AG09309 (cell line): Measurements from ENCODE around the gene C17orf58.
"Not testable (repeated sequence)": the region's sequence is repeated elsewhere in the genome, so short reads cannot be mapped to it uniquely, and the experiment has no call there.

Experiments used
- DNase-seq: peaks from one replicate; pipeline ENCODE4 v3.0.0-alpha.2; 2010; ENCODE audit warnings: low read depth
- H3K4me3 ChIP-seq: 2 replicates; pipeline ENCODE4 v1.5.1; 2011; ENCODE audit warnings: mild to moderate bottlenecking, low read depth, low read length, moderate library complexity; ENCODE audit not compliant: control insufficient read depth
- TF ChIP-seq, protein P1 (sequence below): IDR thresholded peaks from 2 replicates; pipeline ENCODE4 v1.5.1; 2011; ENCODE audit warnings: mild to moderate bottlenecking, low read depth, low read length, inconsistent platforms; ENCODE audit not compliant: insufficient read depth, control insufficient read depth; ENCODE audit errors: missing control alignments

C17orf58 gene

DNA sequence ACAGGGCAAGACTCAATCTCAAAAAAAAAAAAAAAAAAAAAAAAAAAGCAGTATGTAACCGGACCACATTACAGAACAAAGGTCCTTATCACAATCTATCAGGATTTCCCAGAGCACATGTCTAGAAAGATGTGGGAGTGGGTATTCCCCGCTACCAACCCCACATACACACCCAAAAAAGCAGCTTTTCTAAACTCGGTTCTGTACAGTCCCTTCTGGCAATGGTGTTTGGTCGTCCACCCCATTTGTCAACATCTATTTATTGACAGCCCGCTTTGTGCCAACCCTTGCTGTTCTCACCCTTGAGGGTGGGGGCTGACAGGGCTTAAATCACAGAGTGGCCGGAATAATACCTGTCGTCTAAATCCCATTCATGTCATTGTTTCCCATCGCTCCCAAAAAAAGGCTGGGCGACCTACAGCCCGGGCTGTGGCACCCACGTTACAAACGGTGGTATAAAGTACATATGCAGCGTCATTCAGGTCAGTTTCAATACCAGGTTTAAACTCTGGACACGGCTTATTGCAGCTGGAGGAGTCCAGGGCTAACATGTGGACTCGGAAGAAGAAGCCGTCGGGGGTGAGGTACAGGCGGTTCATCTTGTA lies 3.6 kb downstream of the C17orf58 start:
- TF ChIP-seq, protein P1, sequence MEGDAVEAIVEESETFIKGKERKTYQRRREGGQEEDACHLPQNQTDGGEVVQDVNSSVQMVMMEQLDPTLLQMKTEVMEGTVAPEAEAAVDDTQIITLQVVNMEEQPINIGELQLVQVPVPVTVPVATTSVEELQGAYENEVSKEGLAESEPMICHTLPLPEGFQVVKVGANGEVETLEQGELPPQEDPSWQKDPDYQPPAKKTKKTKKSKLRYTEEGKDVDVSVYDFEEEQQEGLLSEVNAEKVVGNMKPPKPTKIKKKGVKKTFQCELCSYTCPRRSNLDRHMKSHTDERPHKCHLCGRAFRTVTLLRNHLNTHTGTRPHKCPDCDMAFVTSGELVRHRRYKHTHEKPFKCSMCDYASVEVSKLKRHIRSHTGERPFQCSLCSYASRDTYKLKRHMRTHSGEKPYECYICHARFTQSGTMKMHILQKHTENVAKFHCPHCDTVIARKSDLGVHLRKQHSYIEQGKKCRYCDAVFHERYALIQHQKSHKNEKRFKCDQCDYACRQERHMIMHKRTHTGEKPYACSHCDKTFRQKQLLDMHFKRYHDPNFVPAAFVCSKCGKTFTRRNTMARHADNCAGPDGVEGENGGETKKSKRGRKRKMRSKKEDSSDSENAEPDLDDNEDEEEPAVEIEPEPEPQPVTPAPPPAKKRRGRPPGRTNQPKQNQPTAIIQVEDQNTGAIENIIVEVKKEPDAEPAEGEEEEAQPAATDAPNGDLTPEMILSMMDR, result no peak
- H3K4me3 ChIP-seq, result peak overlapping the region; percentile 57
- DNase-seq, result no peak

DNA sequence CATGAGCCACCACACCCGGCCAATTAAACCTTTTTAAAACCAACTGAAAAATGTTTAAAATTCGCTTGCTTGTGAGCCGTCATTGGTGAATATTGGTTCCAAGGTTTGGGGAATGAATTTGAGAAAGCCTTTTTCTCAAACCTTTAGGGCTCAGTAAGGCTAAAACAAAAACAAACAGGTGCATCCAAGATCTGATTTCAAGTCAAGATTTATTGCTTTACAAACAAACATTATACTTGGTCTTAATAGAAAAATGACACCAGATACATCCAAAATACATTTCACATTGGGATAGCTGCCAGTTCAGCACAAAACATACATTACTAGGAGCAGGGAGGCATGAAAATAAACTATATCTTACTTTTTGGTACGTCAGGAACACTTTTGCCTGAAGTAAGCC lies 5.4 kb downstream of the C17orf58 start:
- DNase-seq, result no peak
- TF ChIP-seq, protein P1, result no peak

DNA sequence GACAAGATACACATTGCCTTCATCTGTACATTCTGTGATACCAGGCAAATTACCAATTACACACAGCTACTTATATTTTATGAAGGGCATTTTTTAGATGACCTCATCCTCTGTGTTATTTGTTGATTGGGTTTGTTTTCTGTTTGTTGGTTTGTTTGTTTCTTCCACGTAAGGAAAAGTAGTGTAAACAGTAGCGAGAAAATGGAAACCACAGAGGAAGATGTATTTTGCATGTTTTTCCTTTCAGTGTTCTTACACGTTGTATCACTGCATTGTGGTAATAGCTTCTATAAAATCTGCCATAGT lies 12.9 kb downstream of the C17orf58 start:
- TF ChIP-seq, protein P1, result no peak
- no peak overlapping the region for H3K4me3 ChIP-seq
- DNase-seq, result no peak

More for the DNA sequence above, 5.4 kb downstream of the C17orf58 start:
- H3K4me3 ChIP-seq, result no peak overlapping the region

DNA sequence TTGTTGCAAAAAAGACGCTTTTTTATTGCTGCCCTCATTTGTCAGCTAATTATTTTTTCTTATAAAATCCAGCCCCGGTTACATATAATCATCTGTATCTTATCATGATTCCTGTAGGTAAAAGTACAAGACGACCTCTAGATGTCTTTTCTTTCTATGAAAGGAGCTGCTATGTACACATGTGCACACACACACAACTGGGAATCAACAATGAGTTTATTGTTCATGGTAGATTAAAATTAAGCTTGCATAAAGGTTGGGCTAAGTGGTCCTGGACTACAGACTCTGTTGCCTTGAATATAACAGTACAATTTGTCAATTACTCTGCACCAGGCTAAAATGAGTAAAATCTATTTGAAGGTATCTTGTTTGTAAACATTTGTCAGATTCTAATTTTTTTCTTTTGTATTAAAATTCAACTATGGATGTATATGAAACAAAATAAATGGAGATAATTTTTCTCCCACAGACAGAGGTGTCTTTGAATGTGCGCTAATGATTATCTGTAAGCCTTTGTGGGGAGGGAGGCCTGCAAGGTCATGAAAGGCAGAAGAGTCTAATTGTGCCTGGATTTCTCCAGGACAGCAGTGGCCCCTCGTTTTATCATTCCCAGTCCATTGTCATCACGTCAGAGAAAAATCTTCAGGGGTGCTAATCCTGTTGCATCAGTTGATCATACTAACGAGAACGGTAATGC lies 13.4 kb downstream of the C17orf58 start:
- TF ChIP-seq, protein P1, result no peak
- no peak for DNase-seq

DNA sequence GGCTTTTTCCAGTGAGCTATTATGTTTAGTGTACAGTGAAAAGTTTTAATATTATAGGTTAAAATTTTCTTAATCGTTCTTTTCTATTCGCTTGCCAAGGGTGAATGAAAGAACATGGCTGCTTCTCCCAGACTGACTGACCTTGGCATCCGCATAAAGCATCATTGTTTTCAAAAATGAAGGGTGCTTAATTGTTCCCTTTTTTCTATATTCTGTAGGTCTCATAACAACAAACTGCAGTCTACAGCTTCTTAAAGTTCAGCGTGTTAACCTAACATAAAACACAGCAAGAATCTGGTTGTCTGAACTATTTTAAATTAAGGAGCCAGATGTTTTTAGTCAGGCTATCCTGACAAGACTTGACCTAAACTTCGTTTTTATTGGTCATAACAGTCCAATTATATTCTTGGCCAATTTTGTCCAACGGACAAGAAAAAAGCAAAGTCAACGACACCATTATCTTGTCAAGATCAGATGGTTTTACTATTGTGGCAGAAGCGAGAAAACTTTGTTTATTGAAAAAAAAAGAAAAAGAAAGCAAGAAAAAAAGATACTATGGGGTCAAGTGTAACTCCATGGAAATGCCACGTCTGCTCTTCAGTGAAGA lies 14.1 kb downstream of the C17orf58 start:
- H3K4me3 ChIP-seq, result no peak overlapping the region
- TF ChIP-seq, protein P1, result no peak
- DNase-seq, result no peak

More for the DNA sequence above, 13.4 kb downstream of the C17orf58 start:
- H3K4me3 ChIP-seq, result no peak overlapping the region

DNA sequence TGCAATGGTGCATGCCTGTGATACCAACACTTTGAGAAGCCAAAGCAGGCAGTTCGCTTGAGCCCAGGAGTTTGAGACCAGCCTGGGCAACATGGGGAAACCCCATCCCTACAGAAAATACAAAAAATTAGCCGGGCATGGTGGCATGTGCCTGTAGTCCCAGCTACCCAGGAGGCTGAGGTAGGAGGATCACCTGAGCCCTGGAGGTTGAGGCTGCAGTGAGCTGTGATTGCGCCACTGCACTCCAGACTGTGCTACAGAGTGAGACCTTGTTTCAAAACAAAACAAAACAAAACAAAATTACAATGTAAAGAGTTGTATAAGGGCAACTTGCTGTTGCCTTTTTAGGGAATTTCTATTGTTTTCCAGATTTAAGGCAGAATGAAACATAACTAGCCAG lies 15.4 kb downstream of the C17orf58 start:
- H3K4me3 ChIP-seq, DNase-seq: not testable (repeated sequence)

DNA sequence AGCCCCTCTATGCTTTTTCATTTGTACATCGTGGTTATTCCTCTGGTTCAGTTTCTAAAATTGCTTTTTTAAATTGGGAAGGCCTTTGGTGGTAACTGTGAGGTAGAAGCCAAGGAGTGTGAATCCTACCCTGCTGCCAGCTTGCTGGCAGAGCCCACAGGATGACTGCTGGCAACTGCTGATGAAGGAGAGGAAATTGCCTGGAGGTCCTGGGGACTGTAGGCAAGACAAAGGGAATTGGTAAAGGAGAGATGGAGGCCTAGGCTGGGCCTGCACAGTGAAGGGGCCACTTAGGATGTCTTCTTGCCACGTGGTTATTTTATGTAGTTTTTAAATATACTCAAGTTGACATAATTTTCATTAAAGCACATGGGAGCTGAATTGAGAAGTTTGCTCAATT lies 15.8 kb downstream of the C17orf58 start:
- no peak for DNase-seq
- no peak overlapping the region for H3K4me3 ChIP-seq
- TF ChIP-seq, protein P1, result no peak

DNA sequence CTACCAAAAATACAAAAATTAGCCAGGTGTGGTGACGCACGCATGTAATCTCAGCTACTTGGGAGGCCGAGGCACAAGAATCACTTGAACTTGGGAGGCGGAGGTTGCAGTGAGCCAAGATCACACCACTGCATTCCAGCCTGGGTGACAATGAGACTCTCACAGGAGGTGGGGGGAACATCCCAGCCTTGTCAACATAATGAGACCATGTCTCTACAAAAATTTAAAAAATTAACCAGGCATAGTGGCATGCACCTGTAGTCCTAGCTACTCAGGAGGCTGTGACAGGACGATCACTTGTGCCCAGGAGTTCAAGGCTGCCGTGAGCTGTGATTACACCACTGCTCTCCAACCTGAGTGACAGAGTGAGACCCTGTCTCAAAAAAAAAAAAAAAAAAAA lies 20.0 kb downstream of the C17orf58 start:
- not testable (repeated sequence) for H3K4me3 ChIP-seq, DNase-seq
